Small intestine (tissue), 16 donors: ENCODE data around the gene DYNLRB1. TPM values are rescaled to one million over a fixed set of nuclear protein-coding genes. Genes with fewer than 3 reads are reported as not detected.

ENCODE experiments used
- DNase-seq, 2 donors: peaks; one replicate each; pipeline versions ENCODE4 v3.0.0 to v3.0.0-alpha.2; 2013
- FAIRE-seq: peaks from 2 replicates; lab custom pipeline; 2012; peaks lifted over from hg19 to GRCh38; lab: Jason Lieb, UNC
- H3K27ac ChIP-seq, 3 donors: one replicate each; pipeline ENCODE4 v1.5.1; 2013; ENCODE audit warnings: low read length in 2 of 3, mild to moderate bottlenecking in 2 of 3, control low read depth in 1 of 3, inconsistent platforms in 1 of 3, low read depth in 1 of 3, moderate library complexity in 1 of 3
- H3K27me3 ChIP-seq, 3 donors: one replicate each; pipeline ENCODE4 v1.6.1; 2013; ENCODE audit warnings: low read length in 3 of 3, inconsistent platforms in 1 of 3; ENCODE audit not compliant: control insufficient read depth in 3 of 3, insufficient read depth in 3 of 3
- H3K36me3 ChIP-seq, 3 donors: one replicate each; pipeline ENCODE4 v1.6.1; 2013; ENCODE audit warnings: low read length in 3 of 3, inconsistent platforms in 1 of 3, low read depth in 1 of 3, mild to moderate bottlenecking in 1 of 3, moderate library complexity in 1 of 3; ENCODE audit not compliant: control insufficient read depth in 3 of 3, insufficient read depth in 2 of 3
- H3K4me1 ChIP-seq, 3 donors: one replicate each; pipeline ENCODE4 v1.6.1; 2013; ENCODE audit warnings: low read length in 2 of 3, inconsistent platforms in 1 of 3, low read depth in 1 of 3, mild to moderate bottlenecking in 1 of 3, moderate library complexity in 1 of 3; ENCODE audit not compliant: control insufficient read depth in 3 of 3, insufficient read depth in 2 of 3
- H3K4me3 ChIP-seq, 3 donors: one replicate each; pipeline ENCODE4 v1.5.1; 2013; ENCODE audit warnings: low read length in 3 of 3, control low read depth in 1 of 3, inconsistent platforms in 1 of 3, low read depth in 1 of 3, mild to moderate bottlenecking in 1 of 3, moderate library complexity in 1 of 3
- H3K9me3 ChIP-seq, 2 donors: one replicate each; pipeline ENCODE4 v1.6.1; 2013; ENCODE audit warnings: low read depth in 1 of 2, low read length in 1 of 2; ENCODE audit not compliant: control insufficient read depth in 2 of 2, insufficient read depth in 1 of 2
- WGBS, 3 donors: extraction: QIAGEN DNeasy Blood & Tissue Kit; methylation state at CpG; one replicate each; pipeline ENCODE4 v1.1.7; 2013; 5-methylcytosine and 5-hydroxymethylcytosine counted together
- long read RNA-seq, 10 donors: transcript quantifications; one replicate each; lab custom pipeline, GENCODE V29; 2026
- polyA plus RNA-seq, 4 donors: library from polyadenylated mRNA; stranded (reverse) in 3 of 4; unstranded in 1 of 4; fragments of 200-250 nt in 3 of 4; fragments of 120-200 nt in 1 of 4; gene quantifications; one replicate each; pipeline versions ENCODE4 v1.2.1 to v1.2.3, GENCODE V29; 2013
- donor health status: healthy with polysubstance abuse.
- donor health status: control.
- donor health status: control.
- donor health status: Bipolar disorder and iron deficiency.
- donor health status: healthy.

DYNLRB1 gene
- 100 to 1,000 TPM; 147 to 306 (median 213) TPM for polyA plus RNA-seq
- long read RNA-seq, donor 1, transcript DYNLRB1-202 (4 exons, 675 nt) = major isoform, 126 of 166 reads
- long read RNA-seq, donor 1, partial matches to known transcripts = 34 of 166 reads
- long read RNA-seq, donor 1, other reads (novel, unspliced or antisense) = 6 of 166 reads
- long read RNA-seq, donor 2, transcript DYNLRB1-202 (4 exons, 675 nt) = major isoform, 26 of 39 reads
- long read RNA-seq, donor 2, partial matches to known transcripts = 13 of 39 reads
- long read RNA-seq, donor 2, other reads (novel, unspliced or antisense) = 0 of 39 reads
- long read RNA-seq, donor 3, transcript DYNLRB1-202 (4 exons, 675 nt) = major isoform, 40 of 52 reads
- long read RNA-seq, donor 3, partial matches to known transcripts = 12 of 52 reads
- long read RNA-seq, donor 3, other reads (novel, unspliced or antisense) = 0 of 52 reads
- long read RNA-seq, donor 4, partial matches to known transcripts = 0 of 3 reads
- long read RNA-seq, donor 4, other reads (novel, unspliced or antisense) = 0 of 3 reads
- long read RNA-seq, donor 5, transcript DYNLRB1-202 (4 exons, 675 nt) = major isoform, 14 of 14 reads
- long read RNA-seq, donor 5, partial matches to known transcripts = 0 of 14 reads
- long read RNA-seq, donor 5, other reads (novel, unspliced or antisense) = 0 of 14 reads
- long read RNA-seq, donor 6, transcript DYNLRB1-202 (4 exons, 675 nt) = major isoform, 51 of 63 reads
- long read RNA-seq, donor 6, partial matches to known transcripts = 12 of 63 reads
- long read RNA-seq, donor 6, other reads (novel, unspliced or antisense) = 0 of 63 reads
- long read RNA-seq, donor 7, transcript DYNLRB1-202 (4 exons, 675 nt) = major isoform, 139 of 204 reads
- long read RNA-seq, donor 7, partial matches to known transcripts = 56 of 204 reads
- long read RNA-seq, donor 7, other reads (novel, unspliced or antisense) = 9 of 204 reads
- long read RNA-seq, donor 8, transcript DYNLRB1-202 (4 exons, 675 nt) = major isoform, 10 of 10 reads
- long read RNA-seq, donor 8, partial matches to known transcripts = 0 of 10 reads
- long read RNA-seq, donor 8, other reads (novel, unspliced or antisense) = 0 of 10 reads
- long read RNA-seq, donor 9, transcript DYNLRB1-202 (4 exons, 675 nt) = major isoform, 17 of 17 reads
- long read RNA-seq, donor 9, partial matches to known transcripts = 0 of 17 reads
- long read RNA-seq, donor 9, other reads (novel, unspliced or antisense) = 0 of 17 reads
- long read RNA-seq, donor 10, transcript DYNLRB1-202 (4 exons, 675 nt) = major isoform, 68 of 100 reads
- long read RNA-seq, donor 10, partial matches to known transcripts = 32 of 100 reads
- long read RNA-seq, donor 10, other reads (novel, unspliced or antisense) = 0 of 100 reads

DNA sequence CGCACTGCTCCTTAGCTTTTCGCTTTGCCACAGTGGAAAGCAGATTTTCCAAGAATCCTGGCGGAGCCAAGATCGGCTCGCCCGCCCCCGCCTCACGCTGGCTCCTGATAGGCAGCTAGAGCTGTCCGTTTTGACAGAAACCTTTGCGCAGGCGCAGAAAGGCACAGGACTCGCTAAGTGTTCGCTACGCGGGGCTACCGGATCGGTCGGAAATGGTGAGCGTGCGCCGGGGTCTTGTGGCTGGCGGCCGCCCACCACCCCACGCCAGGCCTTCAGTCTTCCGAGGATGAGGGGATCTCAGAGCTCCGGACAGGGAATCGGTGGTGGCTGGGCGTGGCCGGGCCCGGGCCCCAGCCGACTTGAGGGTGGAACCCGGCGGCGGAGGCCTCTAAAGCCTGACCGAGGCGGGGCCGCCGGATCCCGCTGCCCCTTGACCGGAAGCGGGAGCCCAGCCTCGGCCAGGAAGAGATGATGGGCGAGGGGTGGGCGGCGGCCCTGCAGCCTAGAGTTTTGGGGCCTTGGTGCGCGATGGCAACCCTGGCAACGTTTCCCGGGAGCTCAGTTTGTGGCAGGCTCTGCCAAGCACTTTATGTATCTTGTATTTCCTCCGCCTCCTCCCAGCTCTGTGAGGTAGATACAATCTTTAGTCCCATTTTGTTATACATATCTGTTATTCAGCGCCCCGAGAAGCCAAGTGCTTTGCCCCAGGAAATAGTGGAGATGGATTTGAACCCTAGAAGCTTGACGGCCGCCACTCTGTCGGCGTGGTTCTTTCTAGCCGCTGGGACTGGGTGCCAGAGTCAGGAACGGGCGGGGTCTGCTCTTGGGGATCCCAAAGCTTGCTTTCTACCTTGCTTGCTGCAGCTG is at the start of gene DYNLRB1:
Gene DYNLRB1 (plus strand): TSS at position 176 of the 867 bp plus-strand sequence. CDS start 37 bp downstream, at position 213.
- 0% methylated on average over 58 to 59 of the region's 59 CpGs for WGBS, 3 donors

DNA sequence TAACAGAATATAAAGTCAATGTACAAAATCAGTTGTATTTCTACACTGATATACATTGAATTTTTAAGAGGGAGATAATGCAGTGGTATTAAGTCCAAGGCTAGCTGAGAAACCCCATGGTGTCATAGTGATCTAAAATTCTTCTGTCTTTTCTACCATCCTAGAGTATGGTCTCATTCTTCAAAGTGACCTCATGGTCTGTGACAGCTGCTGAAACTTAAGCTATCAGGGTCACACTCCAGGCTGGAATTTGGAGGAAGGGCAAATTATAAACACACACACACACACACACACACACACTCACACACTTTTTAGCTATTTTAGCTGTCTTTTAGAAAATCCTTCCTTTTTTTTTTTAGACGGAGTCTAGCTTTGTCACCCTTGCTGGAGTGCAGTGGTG is 47.3 kb upstream of the DYNLRB1 start:
- WGBS, 3 donors = 70 to 94% (median 86%) methylated on average over 1 of the region's 1 CpG
- no peak for FAIRE-seq
- no peaks in the 10 kb centered on the region for H3K27me3 ChIP-seq
- no peaks in the 10 kb centered on the region for H3K9me3 ChIP-seq
- H3K27ac ChIP-seq = no peak overlapping the region
- peaks cover 3 to 32% (median 6%) of the 10 kb centered on the region in 3 donors for H3K36me3 ChIP-seq
- H3K4me1 ChIP-seq = peaks cover 0 to 2% (median 0%) of the 10 kb centered on the region in 3 donors
- no peak for DNase-seq
- no peak overlapping the region for H3K4me3 ChIP-seq

More for the DNA sequence above, at the start of gene DYNLRB1:
- FAIRE-seq = no peak
- H3K9me3 ChIP-seq = no peaks in the 10 kb centered on the region
- no peaks in the 10 kb centered on the region for H3K27me3 ChIP-seq
- H3K4me3 ChIP-seq = peak within 1 kb of the TSS; percentile 53 to 87 (median 73)
- peak within 1 kb of the TSS; percentile 89 to 93 (median 89) for H3K27ac ChIP-seq
- peaks cover 0 to 7% (median 0%) of the 10 kb centered on the region in 3 donors for H3K36me3 ChIP-seq
- DNase-seq = peak; percentile 98
- peaks cover 0 to 23% (median 2%) of the 10 kb centered on the region in 3 donors for H3K4me1 ChIP-seq

DNA sequence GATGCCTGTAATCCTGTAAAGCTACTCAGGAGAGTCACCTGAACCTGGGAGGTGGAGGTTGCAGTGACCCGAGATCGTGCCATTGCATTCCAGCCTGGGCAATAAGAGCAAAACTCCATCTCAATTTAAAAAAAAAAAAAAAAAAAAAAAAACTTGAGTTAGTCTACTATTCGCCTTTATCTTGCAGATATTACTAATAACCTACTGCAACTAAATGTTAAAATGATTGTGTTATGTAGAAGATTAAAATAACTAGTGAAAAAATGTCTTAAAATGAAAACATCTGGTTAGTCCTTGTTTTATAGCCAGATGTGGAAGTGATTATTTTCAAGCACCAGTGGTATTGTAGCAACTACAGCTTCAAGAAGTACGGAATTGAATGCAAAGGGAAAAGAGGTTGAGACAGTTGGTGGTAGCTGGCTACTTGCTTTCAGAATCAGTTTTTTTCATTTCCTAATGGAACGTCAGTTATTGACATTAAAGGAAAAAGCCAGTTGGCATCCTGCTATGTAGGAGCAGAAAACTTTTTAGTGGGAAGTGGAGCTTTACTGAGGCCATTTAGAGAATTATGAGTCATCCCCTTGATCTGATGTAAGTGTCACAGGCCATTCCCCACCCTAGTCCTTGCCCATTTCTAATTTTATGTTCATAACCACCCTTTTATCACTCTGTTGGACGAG is 43.8 kb upstream of the DYNLRB1 start:
- H3K36me3 ChIP-seq = peaks cover 3 to 26% (median 6%) of the 10 kb centered on the region in 3 donors
- no peak for FAIRE-seq
- peaks cover 0 to 2% (median 0%) of the 10 kb centered on the region in 3 donors for H3K4me1 ChIP-seq
- no peaks in the 10 kb centered on the region for H3K9me3 ChIP-seq
- no peak overlapping the region for H3K4me3 ChIP-seq
- no peak overlapping the region for H3K27ac ChIP-seq
- no peak for DNase-seq
- no peaks in the 10 kb centered on the region for H3K27me3 ChIP-seq
- 71 to 78% (median 74%) methylated on average over 6 of the region's 6 CpGs for WGBS, 3 donors

DNA sequence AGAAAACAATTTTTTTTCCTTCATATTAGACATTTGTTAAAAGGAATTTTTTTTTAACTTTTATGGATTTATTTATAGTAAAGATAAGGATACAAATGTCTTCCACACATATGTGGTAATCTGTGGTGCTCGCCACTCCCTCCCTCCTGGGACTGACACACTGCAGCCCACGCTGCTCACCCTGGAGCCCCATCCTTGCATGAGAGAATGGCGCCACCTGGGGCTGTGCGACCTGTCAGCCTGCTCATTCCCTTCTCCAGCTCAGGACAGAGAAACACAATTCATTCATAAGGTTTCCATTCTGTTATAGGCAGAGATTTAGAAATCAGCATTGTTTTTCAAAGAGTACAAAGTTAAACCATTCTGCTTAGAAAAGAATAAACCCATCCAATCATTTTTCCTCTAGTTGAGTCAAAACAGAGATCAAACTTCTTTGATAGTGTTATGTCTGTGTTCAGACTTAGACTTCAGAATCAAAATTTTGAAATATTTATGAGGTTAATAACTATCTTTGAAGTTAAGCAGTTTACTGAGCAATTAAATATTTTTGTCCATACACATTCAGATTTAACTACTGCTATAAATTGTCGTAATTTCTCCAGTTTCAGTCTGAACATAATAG is 42.8 kb upstream of the DYNLRB1 start:
- 72 to 78% (median 77%) methylated on average over 5 of the region's 5 CpGs for WGBS, 3 donors
- Histone ChIP-seq H3K4me3 (no peak overlapping the region), H3K27me3 (no peaks in the 10 kb centered on the region), H3K4me1 (peaks cover 0 to 2% (median 0%) of the 10 kb centered on the region in 3 donors), H3K27ac (no peak overlapping the region), H3K9me3 (no peaks in the 10 kb centered on the region), H3K36me3 (peaks cover 3 to 22% (median 6%) of the 10 kb centered on the region in 3 donors)
- no peak for FAIRE-seq
- peak; percentile 19 to 52 for DNase-seq

DNA sequence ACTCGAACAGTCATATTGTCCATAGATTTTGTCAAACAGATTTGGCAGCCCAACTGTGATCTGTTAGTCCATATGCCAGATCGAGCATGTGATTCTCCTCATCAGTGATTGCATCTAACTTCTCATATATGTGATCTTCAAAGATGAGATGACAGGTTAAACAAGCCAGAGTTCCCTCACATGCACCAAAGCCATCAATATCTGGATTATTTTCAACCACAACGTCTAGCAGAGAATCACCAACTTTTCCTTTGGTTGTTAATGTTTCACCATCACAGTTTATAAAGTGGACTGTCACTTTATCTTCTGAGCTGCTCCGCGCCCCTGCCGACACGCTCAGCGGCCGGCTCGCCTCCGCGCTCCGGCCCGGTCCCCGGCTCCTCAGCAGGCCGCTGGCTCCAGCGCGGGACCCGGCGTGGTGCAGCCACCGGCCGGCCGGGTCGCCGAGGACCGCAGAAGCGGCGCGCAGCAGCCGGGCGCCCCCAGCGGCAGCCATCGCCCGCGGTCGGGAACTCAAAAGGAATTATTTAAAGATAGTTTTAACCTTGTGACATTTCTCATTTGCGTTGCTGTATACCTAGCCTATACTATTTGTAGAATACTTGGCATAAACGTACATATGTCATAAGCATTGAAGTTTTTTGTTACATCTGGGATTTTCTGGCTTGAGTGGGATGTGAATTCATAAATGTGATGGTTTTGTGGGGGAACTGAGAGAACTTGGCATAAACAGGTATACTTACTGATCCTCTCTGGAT is 40.1 kb upstream of the DYNLRB1 start:
- WGBS, 3 donors = 26 to 61% (median 56%) methylated on average over 38 of the region's 38 CpGs
- H3K4me3 ChIP-seq = no peak overlapping the region
- peaks cover 0 to 2% (median 0%) of the 10 kb centered on the region in 3 donors for H3K4me1 ChIP-seq
- no peaks in the 10 kb centered on the region for H3K9me3 ChIP-seq
- H3K27ac ChIP-seq = no peak overlapping the region
- FAIRE-seq (no peak), DNase-seq (peak; percentile 10 to 42)
- peaks cover 3 to 19% (median 6%) of the 10 kb centered on the region in 3 donors for H3K36me3 ChIP-seq
- no peaks in the 10 kb centered on the region for H3K27me3 ChIP-seq

DNA sequence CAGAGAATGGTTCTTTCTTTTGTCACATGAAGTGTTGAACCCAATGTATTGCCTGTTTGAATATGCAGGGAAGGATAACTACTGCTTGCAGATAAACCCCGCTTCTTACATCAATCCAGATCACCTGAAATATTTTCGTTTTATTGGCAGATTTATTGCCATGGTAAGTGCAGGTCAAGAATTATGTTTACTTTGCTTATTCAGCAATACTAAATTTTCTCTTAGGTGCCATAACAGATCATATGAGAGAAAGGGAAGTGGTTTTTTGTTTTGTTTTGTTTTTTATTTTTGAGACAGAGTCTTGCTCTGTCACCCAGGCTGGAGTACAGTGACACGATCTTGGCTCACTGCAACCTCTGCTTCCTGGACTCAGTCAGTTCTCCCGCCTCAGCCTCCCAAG is 36.6 kb upstream of the DYNLRB1 start:
- Histone ChIP-seq H3K36me3 (peaks cover 0 to 30% (median 10%) of the 10 kb centered on the region in 3 donors), H3K4me1 (peaks cover 0 to 5% (median 0%) of the 10 kb centered on the region in 3 donors), H3K27me3 (no peaks in the 10 kb centered on the region), H3K4me3 (no peak overlapping the region), H3K27ac (no peak overlapping the region), H3K9me3 (peaks cover 0 to 15% of the 10 kb centered on the region in 2 donors)
- WGBS, 3 donors = 81 to 82% (median 82%) methylated on average over 4 of the region's 4 CpGs
- DNase-seq (no peak), FAIRE-seq (no peak)
